Thyroid gland (tissue), 4 donors: ENCODE data around the gene CES5A.

Source experiments
- POLR2A ChIP-seq, 2 donors: fragments of 450-650 bp; IDR thresholded peaks; one replicate each; pipeline ENCODE4 v1.6.1; 2017; ENCODE audit warnings: antibody characterized with exemption in 2 of 2, mild to moderate bottlenecking in 2 of 2, moderate library complexity in 1 of 2
- TF ChIP-seq, protein P1 (sequence below), 6 experiments: fragments of 200-600 bp in 3 of 6; fragments of 450-650 bp in 3 of 6; sonication (generic) in 3 of 6; IDR thresholded peaks; one replicate each; pipeline ENCODE4 v1.5.1; 2016 to 2019; ENCODE audit warnings: antibody characterized with exemption in 6 of 6, mild to moderate bottlenecking in 2 of 6, inconsistent platforms in 1 of 6, moderate library complexity in 1 of 6

DNA sequence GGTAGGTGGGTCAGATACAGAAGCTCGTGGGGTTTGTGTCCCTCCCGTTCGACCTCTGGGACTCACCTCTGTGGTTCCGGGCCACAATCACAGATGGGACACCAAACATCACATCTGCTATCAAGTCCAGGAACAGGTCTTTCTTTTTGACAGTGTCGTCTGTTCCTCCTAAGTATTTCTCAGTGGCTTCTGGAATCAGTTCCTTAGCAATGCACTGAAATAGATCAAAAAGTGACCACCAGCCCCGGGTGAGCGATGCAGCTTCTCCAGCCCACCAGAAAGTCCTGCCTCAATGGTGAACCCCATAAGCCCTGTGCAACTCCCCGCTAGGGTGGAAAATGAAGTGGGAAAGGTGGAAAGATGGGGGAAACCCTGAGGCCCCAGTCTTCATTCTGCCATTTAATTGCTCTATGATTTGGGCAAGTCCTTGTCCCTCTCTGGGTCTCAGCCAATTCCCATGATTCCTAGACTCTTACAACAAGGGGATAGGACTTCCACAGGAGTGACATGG lies 64.7 kb downstream of the CES5A start:
- no peak for TF ChIP-seq POLR2A (IDR thresholded peaks at IDR 0.05)
- TF ChIP-seq, protein P1, sequence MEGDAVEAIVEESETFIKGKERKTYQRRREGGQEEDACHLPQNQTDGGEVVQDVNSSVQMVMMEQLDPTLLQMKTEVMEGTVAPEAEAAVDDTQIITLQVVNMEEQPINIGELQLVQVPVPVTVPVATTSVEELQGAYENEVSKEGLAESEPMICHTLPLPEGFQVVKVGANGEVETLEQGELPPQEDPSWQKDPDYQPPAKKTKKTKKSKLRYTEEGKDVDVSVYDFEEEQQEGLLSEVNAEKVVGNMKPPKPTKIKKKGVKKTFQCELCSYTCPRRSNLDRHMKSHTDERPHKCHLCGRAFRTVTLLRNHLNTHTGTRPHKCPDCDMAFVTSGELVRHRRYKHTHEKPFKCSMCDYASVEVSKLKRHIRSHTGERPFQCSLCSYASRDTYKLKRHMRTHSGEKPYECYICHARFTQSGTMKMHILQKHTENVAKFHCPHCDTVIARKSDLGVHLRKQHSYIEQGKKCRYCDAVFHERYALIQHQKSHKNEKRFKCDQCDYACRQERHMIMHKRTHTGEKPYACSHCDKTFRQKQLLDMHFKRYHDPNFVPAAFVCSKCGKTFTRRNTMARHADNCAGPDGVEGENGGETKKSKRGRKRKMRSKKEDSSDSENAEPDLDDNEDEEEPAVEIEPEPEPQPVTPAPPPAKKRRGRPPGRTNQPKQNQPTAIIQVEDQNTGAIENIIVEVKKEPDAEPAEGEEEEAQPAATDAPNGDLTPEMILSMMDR (IDR thresholded peaks at IDR 0.05) = no peak
